K562 (cell line): Measurements from ENCODE around the gene KCNC3. TPM values are rescaled to one million over a fixed set of nuclear protein-coding genes. Genes with fewer than 3 reads are reported as not detected.

Source experiments
- CBX5 ChIP-seq: IDR thresholded peaks from 2 replicates; pipeline ENCODE4 v1.6.1; 2014; ENCODE audit warnings: low read depth, borderline replicate concordance
- HDAC1 ChIP-seq, 2 experiments: fragments of 450-650 bp; IDR thresholded peaks; 2 replicates each; pipeline ENCODE4 v1.6.1; 2016 to 2017; ENCODE audit warnings: inconsistent platforms in 1 of 2, mild to moderate bottlenecking in 1 of 2, moderate library complexity in 1 of 2
- MEF2A ChIP-seq: IDR thresholded peaks from 2 replicates; pipeline ENCODE4 v1.6.1; 2011; ENCODE audit warnings: low read depth, mild to moderate bottlenecking, low read length, moderate library complexity; ENCODE audit not compliant: control insufficient read depth
- MEIS2 ChIP-seq: fragments of 450-650 bp; IDR thresholded peaks from 2 replicates; pipeline ENCODE4 v1.6.1; 2014; ENCODE audit warnings: mild to moderate bottlenecking; ENCODE audit not compliant: partially characterized antibody
- NFATC3 ChIP-seq: fragments of 450-650 bp; IDR thresholded peaks from 2 replicates; pipeline ENCODE4 v1.6.1; 2017; ENCODE audit warnings: mild to moderate bottlenecking
- NR4A1 ChIP-seq, 2 experiments: fragments of 250-450 bp in 1 of 2; fragments of 450-650 bp in 1 of 2; sonication (Bioruptor Pico) in 1 of 2; IDR thresholded peaks; 2 replicates each; pipeline versions ENCODE4 v1.4.0 to v1.6.1; 2016 to 2020; ENCODE audit warnings: mild to moderate bottlenecking in 2 of 2, missing compliant biosample characterization in 1 of 2, missing genetic modification characterization in 1 of 2, moderate library complexity in 1 of 2
- RFX7 ChIP-seq: fragments of 250-450 bp; sonication (Bioruptor Pico); IDR thresholded peaks from 2 replicates; pipeline ENCODE4 v1.5.1; 2021; ENCODE audit warnings: mild to moderate bottlenecking
- SAFB2 ChIP-seq: fragments of 200-400 bp; formaldehyde crosslinking; IDR thresholded peaks from 2 replicates; pipeline ENCODE4 v1.6.1; 2018; ENCODE audit warnings: borderline replicate concordance, low read length, low read depth, moderate library complexity; ENCODE audit not compliant: severe bottlenecking
- SMAD2 ChIP-seq: fragments of 150-350 bp; IDR thresholded peaks from 2 replicates; pipeline ENCODE4 v1.6.1; 2014; ENCODE audit warnings: low read depth, mild to moderate bottlenecking, low read length
- SMC3 ChIP-seq: conservative IDR thresholded peaks from 2 replicates; pipeline ENCODE4 v1.6.1; 2011; ENCODE audit warnings: low read depth, low read length, improper control_type of control experiment; ENCODE audit not compliant: insufficient read depth
- TEAD4 ChIP-seq, 2 experiments: sonication (generic) in 1 of 2; formaldehyde crosslinking in 1 of 2; IDR thresholded peaks; 2 replicates each; pipeline versions ENCODE4 v1.6.1 to v1.8.0; 2012 to 2022; ENCODE audit warnings: borderline replicate concordance in 1 of 2, inconsistent platforms in 1 of 2, low read length in 1 of 2, mild to moderate bottlenecking in 1 of 2, missing genetic modification reagents in 1 of 2
- TFAM ChIP-seq: fragments of 250-450 bp; sonication (Bioruptor Pico); conservative IDR thresholded peaks from 2 replicates; pipeline ENCODE4 v1.5.0; 2021; ENCODE audit warnings: mild to moderate bottlenecking, moderate library complexity
- polyA plus RNA-seq, 8 experiments: library from polyadenylated mRNA; depleted of rRNA in 4 of 8; stranded (reverse) in 5 of 8; unstranded in 3 of 8; fragments of >200 nt; fragmentation: Nextera tagmentation in 2 of 8; fragmentation: Illumina TruSeq in 1 of 8; extraction: Ambion mirVana in 2 of 8; extraction: Trizol in 1 of 8; gene quantifications; 2 replicates each; pipeline versions ENCODE4 v1.2.1 to v1.2.3, GENCODE V29; 2011 to 2014; ENCODE audit warnings: inconsistent platforms in 1 of 8, missing spikeins in 1 of 8
- total RNA-seq, 7 experiments: library from RNA; depleted of rRNA in 6 of 7; stranded (reverse); fragments of >200 nt in 6 of 7; fragmentation: Illumina TruSeq in 2 of 7; extraction: Trizol in 2 of 7; gene quantifications; 2 replicates each; pipeline versions ENCODE4 v1.2.1 to v1.2.3, GENCODE V29; 2011 to 2021; ENCODE audit warnings: low replicate concordance in 1 of 7
- TF ChIP-seq, protein P1 (sequence below): fragments of 450-650 bp; formaldehyde crosslinking; IDR thresholded peaks from 2 replicates; pipeline ENCODE4 v1.4.0; 2020; ENCODE audit warnings: mild to moderate bottlenecking, moderate library complexity
- TF ChIP-seq, protein P2 (sequence below): conservative IDR thresholded peaks from 2 replicates; pipeline ENCODE4 v1.6.1; 2011; ENCODE audit warnings: low read depth, mild to moderate bottlenecking, low read length; ENCODE audit not compliant: control insufficient read depth
- TF ChIP-seq, protein P3 (sequence below), 2 experiments: fragments of 450-650 bp; IDR thresholded peaks; 2 replicates each; pipeline ENCODE4 v1.6.1; 2016; ENCODE audit warnings: mild to moderate bottlenecking in 2 of 2, borderline replicate concordance in 1 of 2, low read depth in 1 of 2, moderate library complexity in 1 of 2
- TF ChIP-seq, protein P4 (sequence below): fragments of 250-450 bp; sonication (Bioruptor Pico); IDR thresholded peaks from 2 replicates; pipeline ENCODE4 v1.6.1; 2021; ENCODE audit warnings: mild to moderate bottlenecking

KCNC3 gene
- total and polyA plus RNA-seq, 9 of the 15 experiments (the other 6 are each of a cell fraction or from before 2014, with no cell fraction given): 0.03 to 26.2 (median 2.0) TPM

DNA sequence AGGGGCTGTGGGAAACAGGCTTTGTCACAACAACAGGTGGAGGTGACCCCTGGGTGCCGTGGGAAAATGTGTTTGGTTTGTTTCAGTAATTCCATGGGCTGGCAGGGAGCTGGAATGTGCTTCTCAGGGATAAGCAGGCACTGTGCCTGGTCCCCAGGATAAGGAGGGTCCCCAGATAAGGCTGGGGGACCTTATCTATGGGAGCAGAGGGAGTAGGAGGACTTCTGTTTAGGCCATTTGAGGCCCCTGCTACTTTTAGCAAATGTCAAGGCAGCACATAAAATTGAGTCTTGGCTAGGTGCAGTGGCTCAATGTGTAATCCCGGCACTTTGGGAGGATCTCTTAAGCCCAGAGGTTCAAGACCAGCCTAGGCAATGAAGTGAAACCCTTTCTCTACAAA, 59.5 kb downstream of the KCNC3 start (continued):
- TF ChIP-seq MEF2A (0 out of 2 replicates have a peak, but pooled peaks have one; percentile 46), NR4A1 (CRISPR knock-in tag; IDR thresholded peaks at IDR 0.05) (no peak; the same call in 1 of the 2 replicates), NR4A1 (tag; IDR thresholded peaks at IDR 0.05) (peak; percentile 96), MEIS2 (peak; percentile 26), SMAD2 (no peak), SMC3 (no peak), RFX7 (no peak), TFAM (CRISPR knock-in tag) (no peak), NFATC3 (no peak), SAFB2 (no peak), CBX5 (no peak), HDAC1 (IDR thresholded peaks at IDR 0.05) (peak in 1 of 2 experiments; percentile 80; a peak in 2 of 4 replicates), TEAD4 (IDR thresholded peaks at IDR 0.05; ENCODE audit: low read length) (peak; percentile 98), TEAD4 (CRISPR knock-in tag; IDR thresholded peaks at IDR 0.05; ENCODE audit: borderline replicate concordance) (no peak)
- TF ChIP-seq, protein P1, sequence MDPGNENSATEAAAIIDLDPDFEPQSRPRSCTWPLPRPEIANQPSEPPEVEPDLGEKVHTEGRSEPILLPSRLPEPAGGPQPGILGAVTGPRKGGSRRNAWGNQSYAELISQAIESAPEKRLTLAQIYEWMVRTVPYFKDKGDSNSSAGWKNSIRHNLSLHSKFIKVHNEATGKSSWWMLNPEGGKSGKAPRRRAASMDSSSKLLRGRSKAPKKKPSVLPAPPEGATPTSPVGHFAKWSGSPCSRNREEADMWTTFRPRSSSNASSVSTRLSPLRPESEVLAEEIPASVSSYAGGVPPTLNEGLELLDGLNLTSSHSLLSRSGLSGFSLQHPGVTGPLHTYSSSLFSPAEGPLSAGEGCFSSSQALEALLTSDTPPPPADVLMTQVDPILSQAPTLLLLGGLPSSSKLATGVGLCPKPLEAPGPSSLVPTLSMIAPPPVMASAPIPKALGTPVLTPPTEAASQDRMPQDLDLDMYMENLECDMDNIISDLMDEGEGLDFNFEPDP (CRISPR knock-in tag): no peak
- TF ChIP-seq, protein P2, sequence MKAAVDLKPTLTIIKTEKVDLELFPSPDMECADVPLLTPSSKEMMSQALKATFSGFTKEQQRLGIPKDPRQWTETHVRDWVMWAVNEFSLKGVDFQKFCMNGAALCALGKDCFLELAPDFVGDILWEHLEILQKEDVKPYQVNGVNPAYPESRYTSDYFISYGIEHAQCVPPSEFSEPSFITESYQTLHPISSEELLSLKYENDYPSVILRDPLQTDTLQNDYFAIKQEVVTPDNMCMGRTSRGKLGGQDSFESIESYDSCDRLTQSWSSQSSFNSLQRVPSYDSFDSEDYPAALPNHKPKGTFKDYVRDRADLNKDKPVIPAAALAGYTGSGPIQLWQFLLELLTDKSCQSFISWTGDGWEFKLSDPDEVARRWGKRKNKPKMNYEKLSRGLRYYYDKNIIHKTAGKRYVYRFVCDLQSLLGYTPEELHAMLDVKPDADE: no peak
- TF ChIP-seq, protein P3, sequence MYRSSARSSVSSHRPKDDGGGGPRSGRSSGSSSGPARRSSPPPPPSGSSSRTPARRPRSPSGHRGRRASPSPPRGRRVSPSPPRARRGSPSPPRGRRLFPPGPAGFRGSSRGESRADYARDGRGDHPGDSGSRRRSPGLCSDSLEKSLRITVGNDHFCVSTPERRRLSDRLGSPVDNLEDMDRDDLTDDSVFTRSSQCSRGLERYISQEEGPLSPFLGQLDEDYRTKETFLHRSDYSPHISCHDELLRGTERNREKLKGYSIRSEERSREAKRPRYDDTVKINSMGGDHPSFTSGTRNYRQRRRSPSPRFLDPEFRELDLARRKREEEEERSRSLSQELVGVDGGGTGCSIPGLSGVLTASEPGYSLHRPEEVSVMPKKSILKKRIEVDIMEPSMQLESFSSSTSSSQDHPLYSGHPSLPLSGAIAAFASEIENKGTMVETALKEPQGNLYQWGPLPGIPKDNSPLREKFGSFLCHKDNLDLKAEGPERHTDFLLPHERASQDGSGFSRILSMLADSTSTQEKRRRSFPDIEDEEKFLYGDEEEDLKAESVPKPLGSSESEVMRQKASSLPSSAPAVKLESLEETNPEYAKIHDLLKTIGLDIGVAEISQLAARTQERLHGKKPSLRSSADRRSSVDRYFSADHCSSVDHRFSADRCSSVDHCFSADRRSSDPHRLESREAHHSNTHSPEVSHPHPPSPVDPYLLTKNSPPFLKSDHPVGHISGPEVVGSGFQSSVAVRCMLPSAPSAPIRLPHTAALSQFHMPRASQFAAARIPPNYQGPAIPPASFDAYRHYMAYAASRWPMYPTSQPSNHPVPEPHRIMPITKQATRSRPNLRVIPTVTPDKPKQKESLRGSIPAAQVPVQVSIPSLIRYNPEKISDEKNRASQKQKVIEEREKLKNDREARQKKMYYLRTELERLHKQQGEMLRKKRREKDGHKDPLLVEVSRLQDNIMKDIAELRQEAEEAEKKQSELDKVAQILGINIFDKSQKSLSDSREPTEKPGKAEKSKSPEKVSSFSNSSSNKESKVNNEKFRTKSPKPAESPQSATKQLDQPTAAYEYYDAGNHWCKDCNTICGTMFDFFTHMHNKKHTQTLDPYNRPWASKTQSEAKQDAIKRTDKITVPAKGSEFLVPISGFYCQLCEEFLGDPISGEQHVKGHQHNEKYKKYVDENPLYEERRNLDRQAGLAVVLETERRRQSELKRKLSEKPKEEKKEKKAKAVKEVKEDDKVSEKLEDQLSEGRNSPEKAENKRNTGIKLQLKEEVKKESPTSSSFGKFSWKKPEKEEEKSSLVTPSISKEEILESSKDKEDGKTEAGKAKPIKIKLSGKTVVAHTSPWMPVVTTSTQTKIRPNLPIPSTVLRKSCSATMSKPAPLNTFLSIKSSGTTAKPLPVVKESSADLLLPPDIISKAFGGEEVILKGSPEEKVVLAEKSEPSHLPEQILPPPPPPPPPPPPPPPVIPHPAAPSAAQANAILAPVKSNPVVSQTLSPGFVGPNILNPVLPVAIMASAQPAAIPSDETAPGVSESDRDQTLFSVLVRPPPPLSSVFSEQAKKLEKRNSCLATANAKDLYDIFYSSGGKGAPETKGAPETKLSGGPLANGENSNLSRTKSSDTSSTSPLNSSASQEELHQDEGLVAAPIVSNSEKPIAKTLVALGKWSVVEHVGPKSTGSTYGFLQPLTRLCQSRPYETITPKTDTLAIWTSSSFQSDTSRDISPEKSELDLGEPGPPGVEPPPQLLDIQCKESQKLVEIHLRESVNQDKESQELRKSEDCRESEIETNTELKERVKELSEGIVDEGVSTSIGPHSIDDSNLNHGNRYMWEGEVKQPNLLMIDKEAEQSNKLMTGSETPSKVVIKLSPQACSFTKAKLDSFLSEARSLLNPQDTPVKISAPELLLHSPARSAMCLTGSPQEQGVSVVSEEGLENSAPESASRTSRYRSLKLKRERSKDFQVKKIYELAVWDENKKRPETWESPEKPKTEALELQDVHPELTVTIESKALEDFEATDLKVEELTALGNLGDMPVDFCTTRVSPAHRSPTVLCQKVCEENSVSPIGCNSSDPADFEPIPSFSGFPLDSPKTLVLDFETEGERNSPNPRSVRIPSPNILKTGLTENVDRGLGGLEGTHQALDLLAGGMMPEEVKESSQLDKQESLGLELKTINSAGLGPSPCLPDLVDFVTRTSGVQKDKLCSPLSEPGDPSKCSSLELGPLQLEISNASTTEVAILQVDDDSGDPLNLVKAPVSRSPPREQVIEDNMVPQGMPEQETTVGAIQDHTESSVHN (IDR thresholded peaks at IDR 0.05; ENCODE audit: borderline replicate concordance in 1 of 2, low read depth in 1 of 2): no peak
- TF ChIP-seq, protein P4, sequence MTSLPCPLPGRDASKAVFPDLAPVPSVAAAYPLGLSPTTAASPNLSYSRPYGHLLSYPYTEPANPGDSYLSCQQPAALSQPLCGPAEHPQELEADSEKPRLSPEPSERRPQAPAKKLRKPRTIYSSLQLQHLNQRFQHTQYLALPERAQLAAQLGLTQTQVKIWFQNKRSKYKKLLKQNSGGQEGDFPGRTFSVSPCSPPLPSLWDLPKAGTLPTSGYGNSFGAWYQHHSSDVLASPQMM: no peak
